ENCODE results near the gene DARS1. TPM values are rescaled to one million over a fixed set of nuclear protein-coding genes. Genes with fewer than 3 reads are reported as not detected.

The DARS1 gene
- total and polyA plus RNA-seq, 2 experiments from 2014 or later = 67.0 to 69.5 TPM

GRCh38 chr2:136024616-136025015, 39.2 kb upstream of the DARS1 start:
- Histone ChIP-seq H3K27me3 (no peaks in the 10 kb centered on the region), H4K20me1 (ENCODE audit: insufficient read depth, poor library complexity, severe bottlenecking) (no peaks in the 10 kb centered on the region), H3K4me2 (no peak overlapping the region), H3K9me2 (replicated peaks; ENCODE audit: insufficient read depth) (no peaks in the 10 kb centered on the region), H3K4me1 (ENCODE audit: insufficient read depth) (peaks cover 5% of the 10 kb centered on the region), H3K79me2 (no peaks in the 10 kb centered on the region), H3K27ac (peak overlapping the region; percentile 39), H3K4me3 (no peak overlapping the region), H3K9me3 (ENCODE audit: low read depth) (no peaks in the 10 kb centered on the region), H3K36me3 (replicated peaks; ENCODE audit: insufficient read depth, low read depth) (no peaks in the 10 kb centered on the region), H2AFZ (no peak overlapping the region)
- TF ChIP-seq CTCF (IDR thresholded peaks at IDR 0.05; ENCODE audit: poor library complexity) (no peak), EZH2 (IDR thresholded peaks at IDR 0.05; ENCODE audit: borderline replicate concordance) (no peak), EZH2phosphoT487 (IDR thresholded peaks at IDR 0.05; ENCODE audit: low read depth, severe bottlenecking, unreplicated experiment) (no peak)
- WGBS (ENCODE audit: low lambda C conversion rate, missing lambda C conversion rate) = 90% methylated on average over 3 of the region's 3 CpGs
- no peak for DNase-seq (ENCODE audit: low spot score)

- no peak for DNase-seq (ENCODE audit: low spot score)
- H3K27me3 ChIP-seq = no peaks in the 10 kb centered on the region
- H3K27ac ChIP-seq = no peak overlapping the region
- no peaks in the 10 kb centered on the region for H4K20me1 ChIP-seq (ENCODE audit: insufficient read depth, poor library complexity, severe bottlenecking)
- no peak overlapping the region for H3K4me3 ChIP-seq
- no peaks in the 10 kb centered on the region for H3K9me2 ChIP-seq (replicated peaks; ENCODE audit: insufficient read depth)
- H3K4me1 ChIP-seq (ENCODE audit: insufficient read depth) = peaks cover 5% of the 10 kb centered on the region
- H2AFZ ChIP-seq = no peak overlapping the region
- no peak overlapping the region for H3K4me2 ChIP-seq
- TF ChIP-seq EZH2 (IDR thresholded peaks at IDR 0.05; ENCODE audit: borderline replicate concordance) = no peak
- TF ChIP-seq EZH2phosphoT487 (IDR thresholded peaks at IDR 0.05; ENCODE audit: low read depth, severe bottlenecking, unreplicated experiment) = no peak
- no peak for TF ChIP-seq CTCF (IDR thresholded peaks at IDR 0.05; ENCODE audit: poor library complexity)
- no peaks in the 10 kb centered on the region for H3K36me3 ChIP-seq (replicated peaks; ENCODE audit: insufficient read depth, low read depth)
- no peaks in the 10 kb centered on the region for H3K9me3 ChIP-seq (ENCODE audit: low read depth)
- WGBS (ENCODE audit: low lambda C conversion rate, missing lambda C conversion rate) = 95% methylated on average over 6 of the region's 6 CpGs
- no peaks in the 10 kb centered on the region for H3K79me2 ChIP-seq
These were observed 38.8 kb upstream of the DARS1 start for GRCh38 chr2:136024185-136024584.

- no peak for DNase-seq (ENCODE audit: low spot score)
- H3K4me2 ChIP-seq = no peak overlapping the region
- H2AFZ ChIP-seq = no peak overlapping the region
- H3K27me3 ChIP-seq = no peaks in the 10 kb centered on the region
- H3K9me3 ChIP-seq (ENCODE audit: low read depth) = no peaks in the 10 kb centered on the region
- H4K20me1 ChIP-seq (ENCODE audit: insufficient read depth, poor library complexity, severe bottlenecking) = no peaks in the 10 kb centered on the region
- peaks cover 5% of the 10 kb centered on the region for H3K4me1 ChIP-seq (ENCODE audit: insufficient read depth)
- no peaks in the 10 kb centered on the region for H3K79me2 ChIP-seq
- TF ChIP-seq EZH2phosphoT487 (IDR thresholded peaks at IDR 0.05; ENCODE audit: low read depth, severe bottlenecking, unreplicated experiment) (no peak), EZH2 (IDR thresholded peaks at IDR 0.05; ENCODE audit: borderline replicate concordance) (no peak), CTCF (IDR thresholded peaks at IDR 0.05; ENCODE audit: poor library complexity) (no peak)
- no peaks in the 10 kb centered on the region for H3K9me2 ChIP-seq (replicated peaks; ENCODE audit: insufficient read depth)
- no peak overlapping the region for H3K27ac ChIP-seq
- no peaks in the 10 kb centered on the region for H3K36me3 ChIP-seq (replicated peaks; ENCODE audit: insufficient read depth, low read depth)
- WGBS (ENCODE audit: low lambda C conversion rate, missing lambda C conversion rate) = 75% methylated on average over 2 of the region's 2 CpGs
- H3K4me3 ChIP-seq = no peak overlapping the region
These were observed 38.0 kb upstream of the DARS1 start for GRCh38 chr2:136023416-136023815.
